WERI-Rb-1 (cell line): Measurements from ENCODE around the gene EPM2AIP1.
"Not testable (repeated sequence)": the region's sequence is repeated elsewhere in the genome, so short reads cannot be mapped to it uniquely, and the experiment has no call there.

ENCODE experiments used
- DNase-seq: peaks from one replicate; pipeline ENCODE4 v3.0.0-alpha.2; 2020
- H3K27ac ChIP-seq: fragments of 250-450 bp; sonication (Bioruptor Pico); 2 replicates; pipeline ENCODE4 v1.5.1; 2020; ENCODE audit warnings: mild to moderate bottlenecking, moderate library complexity
- H3K27me3 ChIP-seq: fragments of 250-450 bp; sonication (Bioruptor Pico); 2 replicates; pipeline ENCODE4 v1.5.1; 2021; ENCODE audit warnings: mild to moderate bottlenecking, low read depth, moderate library complexity; ENCODE audit not compliant: insufficient read depth, severe bottlenecking
- H3K36me3 ChIP-seq: fragments of 250-450 bp; sonication (Bioruptor Pico); 2 replicates; pipeline ENCODE4 v1.5.1; 2020; ENCODE audit warnings: mild to moderate bottlenecking, moderate library complexity
- H3K4me3 ChIP-seq: 2 replicates; pipeline ENCODE4 v1.5.1; 2011; ENCODE audit warnings: low read depth, mild to moderate bottlenecking, control low read depth, low read length
- H3K9me3 ChIP-seq: fragments of 250-450 bp; sonication (Bioruptor Pico); 2 replicates; pipeline ENCODE4 v1.5.1; 2021; ENCODE audit warnings: mild to moderate bottlenecking, moderate library complexity; ENCODE audit not compliant: severe bottlenecking
- CTCF ChIP-seq: IDR thresholded peaks from 2 replicates; pipeline ENCODE4 v1.5.1; 2011; ENCODE audit warnings: low read depth, mild to moderate bottlenecking, control low read depth, inconsistent platforms, low read length

EPM2AIP1 gene

DNA sequence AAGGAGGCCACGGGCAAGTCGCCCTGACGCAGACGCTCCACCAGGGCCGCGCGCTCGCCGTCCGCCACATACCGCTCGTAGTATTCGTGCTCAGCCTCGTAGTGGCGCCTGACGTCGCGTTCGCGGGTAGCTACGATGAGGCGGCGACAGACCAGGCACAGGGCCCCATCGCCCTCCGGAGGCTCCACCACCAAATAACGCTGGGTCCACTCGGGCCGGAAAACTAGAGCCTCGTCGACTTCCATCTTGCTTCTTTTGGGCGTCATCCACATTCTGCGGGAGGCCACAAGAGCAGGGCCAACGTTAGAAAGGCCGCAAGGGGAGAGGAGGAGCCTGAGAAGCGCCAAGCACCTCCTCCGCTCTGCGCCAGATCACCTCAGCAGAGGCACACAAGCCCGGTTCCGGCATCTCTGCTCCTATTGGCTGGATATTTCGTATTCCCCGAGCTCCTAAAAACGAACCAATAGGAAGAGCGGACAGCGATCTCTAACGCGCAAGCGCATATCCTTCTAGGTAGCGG lies at the start of gene EPM2AIP1:
Gene EPM2AIP1, minus strand, starts transcription at position 326 of the 520 bp plus-strand sequence. Its CDS starts 54 bp downstream, at position 272.
- peak within 1 kb of the TSS; percentile 72 for H3K4me3 ChIP-seq

GRCh38 chr3:37042712-37043111 lies 49.8 kb upstream of the EPM2AIP1 start:
- not testable (repeated sequence) for H3K27ac ChIP-seq, DNase-seq, H3K9me3 ChIP-seq, H3K27me3 ChIP-seq, H3K4me3 ChIP-seq
- H3K36me3 ChIP-seq = peaks cover 34% of the 10 kb centered on the region

More for the DNA sequence above, at the start of gene EPM2AIP1:
- DNase-seq = no peak
- Histone ChIP-seq H3K36me3 (peaks cover 41% of the 10 kb centered on the region), H3K9me3 (peaks cover 11% of the 10 kb centered on the region), H3K27me3 (no peaks in the 10 kb centered on the region), H3K27ac (peak within 1 kb of the TSS; percentile 97)
- TF ChIP-seq CTCF = no peak

DNA sequence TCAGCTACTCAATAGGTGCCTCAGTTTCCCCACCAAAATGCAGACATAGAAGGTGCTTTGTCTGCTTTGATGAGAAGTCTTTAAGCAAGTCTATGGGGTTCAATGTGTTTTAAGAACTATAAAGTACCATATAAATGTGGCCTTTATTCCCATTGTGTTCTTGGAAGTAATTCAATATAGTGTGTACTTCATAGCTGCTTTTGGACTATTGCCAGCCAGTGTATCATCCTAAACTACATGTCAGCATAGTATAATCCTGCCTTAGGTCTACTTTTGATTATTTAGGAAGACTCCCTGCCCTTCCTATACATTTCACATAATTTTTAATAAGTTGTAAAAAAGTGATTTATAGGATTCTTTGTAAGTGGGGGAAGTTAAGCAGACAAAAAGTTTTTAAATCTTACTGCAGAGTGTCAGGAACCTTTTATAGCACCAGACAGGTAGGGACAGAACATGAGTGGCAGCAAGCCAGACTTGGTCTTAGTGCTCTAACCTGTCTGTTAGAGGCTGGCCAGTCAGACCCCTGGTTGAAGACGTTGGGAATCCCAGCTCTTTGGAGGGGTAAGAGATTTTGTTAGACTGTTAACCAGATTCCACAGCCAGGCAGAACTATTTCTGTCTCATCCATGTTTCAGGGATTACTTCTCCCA lies 48.7 kb upstream of the EPM2AIP1 start:
- Histone ChIP-seq H3K36me3 (peaks cover 25% of the 10 kb centered on the region), H3K27ac (no peak overlapping the region), H3K4me3 (no peak overlapping the region), H3K9me3 (no peaks in the 10 kb centered on the region), H3K27me3 (no peaks in the 10 kb centered on the region)
- no peak for TF ChIP-seq CTCF
- no peak for DNase-seq

GRCh38 chr3:37040231-37040630 lies 47.3 kb upstream of the EPM2AIP1 start:
- TF ChIP-seq CTCF = no peak
- H3K27ac ChIP-seq = no peak overlapping the region
- H3K27me3 ChIP-seq = no peaks in the 10 kb centered on the region
- H3K4me3 ChIP-seq = no peak overlapping the region
- peaks cover 31% of the 10 kb centered on the region for H3K36me3 ChIP-seq
- no peak for DNase-seq
- no peaks in the 10 kb centered on the region for H3K9me3 ChIP-seq

- no peak for TF ChIP-seq CTCF
- no peak overlapping the region for H3K4me3 ChIP-seq
- no peak overlapping the region for H3K27ac ChIP-seq
- H3K27me3 ChIP-seq = no peaks in the 10 kb centered on the region
- peaks cover 32% of the 10 kb centered on the region for H3K36me3 ChIP-seq
- DNase-seq = no peak
- H3K9me3 ChIP-seq = no peaks in the 10 kb centered on the region
Measured at GRCh38 chr3:37039161-37039846, 46.4 kb upstream of the EPM2AIP1 start.

- Histone ChIP-seq H3K36me3 (peaks cover 39% of the 10 kb centered on the region), H3K9me3 (no peaks in the 10 kb centered on the region), H3K27me3 (no peaks in the 10 kb centered on the region), H3K4me3 (no peak overlapping the region), H3K27ac (no peak overlapping the region)
- no peak for DNase-seq
- TF ChIP-seq CTCF = no peak
Measured at GRCh38 chr3:37037352-37037751, 44.4 kb upstream of the EPM2AIP1 start.
